GM12878 (cell line): ENCODE measurements around the gene UBE2I. TPM values are rescaled to one million over a fixed set of nuclear protein-coding genes. Genes with fewer than 3 reads are reported as not detected.

ENCODE experiments used
- ATAC-seq: fragments of 200-7000 bp; cut with Tn5 transposase; 3 replicates; pipeline ENCODE4 v1.9.1; 2020; ENCODE audit warnings: mild to moderate bottlenecking, moderate library complexity
- BruUV-seq: library from RNA; stranded (reverse); fragments of 400-500 nt; replicated peaks from 2 replicates; lab custom pipeline; 2021; lab: Mats Ljungman, UMichigan
- CTCF ChIA-PET: fragments of 300-600 bp; sonication (Branson Sonifier 250); formaldehyde crosslinking; extraction: SDS; loops from one replicate; lab custom pipeline; 2021; ENCODE audit warnings: inconsistent platforms; lab: Yijun Ruan, JAX
- POLR2A ChIA-PET: fragments of 350-600 bp; formaldehyde crosslinking; extraction: SDS; loops from one replicate; lab custom pipeline; 2021; ENCODE audit warnings: inconsistent platforms; lab: Charles Lee
- RAD21 ChIA-PET: fragments of 300-600 bp; sonication (Branson Sonifier 250); formaldehyde crosslinking; loops from one replicate; lab custom pipeline; 2023; ENCODE audit warnings: antibody characterized with exemption; ENCODE audit not compliant: unreplicated experiment; lab: Charles Lee
- SMC1A ChIA-PET: fragments of 300-600 bp; sonication (Branson Sonifier 250); formaldehyde crosslinking; loops from one replicate; lab custom pipeline; 2023; ENCODE audit not compliant: unreplicated experiment, uncharacterized antibody; lab: Charles Lee
- DNase-seq: peaks from one replicate; pipeline ENCODE4 v3.0.0-alpha.2; 2011; ENCODE audit warnings: low read depth, low spot score
- FAIRE-seq: peaks from 3 replicates; lab custom pipeline; 2011; peaks lifted over from hg19 to GRCh38; lab: Jason Lieb, UNC
- H2AFZ ChIP-seq: 2 replicates; pipeline ENCODE4 v1.6.0; 2011; ENCODE audit warnings: low read depth, low read length, control low read depth; ENCODE audit not compliant: control insufficient read depth
- H3K27ac ChIP-seq: 2 replicates; pipeline ENCODE4 v1.5.1; 2011; ENCODE audit warnings: control low read depth; ENCODE audit not compliant: control insufficient read depth, insufficient read depth
- H3K27me3 ChIP-seq, 2 experiments: replicated peaks in 1 of 2; 2 replicates each; pipeline versions ENCODE4 v1.6.0 to v1.6.1; 2011; ENCODE audit warnings: low read length in 1 of 2; ENCODE audit not compliant: control insufficient read depth in 2 of 2, insufficient read depth in 2 of 2
- H3K36me3 ChIP-seq, 2 experiments: 2 replicates each; pipeline ENCODE4 v1.5.1; 2011; ENCODE audit warnings: low read length in 1 of 2; ENCODE audit not compliant: control insufficient read depth in 2 of 2, insufficient read depth in 2 of 2
- H3K4me1 ChIP-seq: 2 replicates; pipeline ENCODE4 v1.6.1; 2011; ENCODE audit warnings: mild to moderate bottlenecking, low read length, moderate library complexity, mixed read lengths; ENCODE audit not compliant: control insufficient read depth, insufficient read depth
- H3K4me2 ChIP-seq: 2 replicates; pipeline ENCODE4 v1.6.0; 2011; ENCODE audit warnings: control low read depth; ENCODE audit not compliant: control insufficient read depth, insufficient read depth
- H3K4me3 ChIP-seq: fragments of 200-600 bp; sonication (generic); 2 replicates; pipeline ENCODE4 v1.5.1; 2016
- H3K79me2 ChIP-seq: 2 replicates; pipeline ENCODE4 v1.6.0; 2011; ENCODE audit warnings: low read length; ENCODE audit not compliant: control insufficient read depth, insufficient read depth
- H3K9ac ChIP-seq: 2 replicates; pipeline ENCODE4 v1.8.0; 2011; ENCODE audit warnings: low read length, control low read depth, mixed read lengths; ENCODE audit not compliant: control insufficient read depth, insufficient read depth
- H3K9me3 ChIP-seq: replicated peaks from 3 replicates; pipeline ENCODE4 v1.5.1; 2011; ENCODE audit warnings: mild to moderate bottlenecking, low read length; ENCODE audit not compliant: control insufficient read depth, insufficient read depth
- H4K20me1 ChIP-seq: 2 replicates; pipeline ENCODE4 v1.6.0; 2011; ENCODE audit not compliant: control insufficient read depth, insufficient read depth
- CBFB ChIP-seq: IDR thresholded peaks from 2 replicates; pipeline ENCODE4 v1.6.1; 2016; ENCODE audit warnings: antibody characterized with exemption, low read depth
- EED ChIP-seq: sonication (generic); IDR thresholded peaks from 2 replicates; pipeline ENCODE4 v1.6.1; 2016; ENCODE audit warnings: antibody characterized with exemption, low read depth
- RB1 ChIP-seq: fragments of 450-650 bp; formaldehyde crosslinking; IDR thresholded peaks from 2 replicates; pipeline ENCODE4 v1.6.1; 2017; ENCODE audit warnings: mild to moderate bottlenecking, borderline replicate concordance
- ZNF207 ChIP-seq: fragments of 450-650 bp; IDR thresholded peaks from 2 replicates; pipeline ENCODE4 v1.6.1; 2014; ENCODE audit warnings: antibody characterized with exemption, mild to moderate bottlenecking, borderline replicate concordance
- WGBS: methylation state at CpG from one replicate; pipeline ENCODE4 v1.1.6; 2016; ENCODE audit warnings: low lambda C conversion rate; ENCODE audit not compliant: insufficient replicate concordance, insufficient coverage; ENCODE audit errors: missing lambda C conversion rate; 5-methylcytosine and 5-hydroxymethylcytosine counted together
- in situ Hi-C: fragments of 300-500 bp; cut with MboI; formaldehyde crosslinking; loops from 9 replicates; pipeline ENCODE4 v1.14.3; 2018; ENCODE audit warnings: mixed read lengths
- intact Hi-C: fragments of 100-400 bp; cut with micrococcal nuclease; formaldehyde crosslinking; loops from one replicate; pipeline ENCODE4 v1.14.2; 2022; ENCODE audit not compliant: unreplicated experiment
- polyA plus RNA-seq, 11 experiments: library from polyadenylated mRNA; depleted of rRNA in 4 of 11; unstranded in 6 of 11; stranded (reverse) in 5 of 11; fragments of >200 nt; fragmentation: Nextera tagmentation in 4 of 11; fragmentation: Illumina TruSeq in 1 of 11; extraction: Ambion mirVana in 4 of 11; extraction: Trizol in 1 of 11; gene quantifications; 1 replicate in 1 of 11; 2 replicates in 10 of 11; pipeline versions ENCODE4 v1.2.1 to v1.2.3, GENCODE V29; 2011 to 2016; ENCODE audit warnings: inconsistent platforms in 2 of 11, missing spikeins in 2 of 11, low read depth in 1 of 11
- total RNA-seq, 4 experiments: library from RNA; depleted of rRNA in 3 of 4; stranded (reverse); fragments of >200 nt in 3 of 4; fragmentation: Illumina TruSeq in 1 of 4; extraction: Trizol in 1 of 4; gene quantifications; 2 replicates each; pipeline versions ENCODE4 v1.2.1 to v1.2.3, GENCODE V29; 2013 to 2021
- TF ChIP-seq, protein P1 (sequence below): fragments of 450-650 bp; IDR thresholded peaks from 2 replicates; pipeline ENCODE4 v1.6.1; 2016; ENCODE audit warnings: mild to moderate bottlenecking
- TF ChIP-seq, protein P2 (sequence below): fragments of 450-650 bp; IDR thresholded peaks from 2 replicates; pipeline ENCODE4 v1.6.1; 2018; ENCODE audit warnings: borderline replicate concordance, mild to moderate bottlenecking; ENCODE audit not compliant: partially characterized antibody

The UBE2I gene
- total and polyA plus RNA-seq, 10 of the 15 experiments (the other 5 are each of a cell fraction or from before 2014, with no cell fraction given) = 47.5 to 243 (median 194) TPM

DNA sequence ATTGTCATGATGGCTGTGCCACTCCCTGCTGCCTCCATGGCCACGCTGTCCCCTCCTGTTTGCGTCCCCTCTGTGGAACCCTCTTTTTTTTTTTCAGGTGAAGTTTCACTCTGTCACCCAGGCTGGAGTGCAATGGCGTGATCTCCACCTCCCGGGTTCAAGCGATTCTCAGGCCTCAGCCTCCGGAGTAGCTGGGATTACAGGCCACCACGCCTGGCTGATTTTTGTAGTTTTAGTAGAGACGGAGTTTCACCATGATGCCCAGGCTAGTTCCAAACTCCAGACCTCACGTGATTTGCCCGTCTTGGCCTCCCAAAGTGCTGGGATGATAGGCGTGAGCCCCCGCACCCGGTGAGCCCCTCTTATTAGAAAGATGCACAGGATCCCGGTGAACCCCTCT is 11.0 kb upstream of the UBE2I start:
- H3K9me3 ChIP-seq = no peaks in the 10 kb centered on the region
- no peak overlapping the region for H3K9ac ChIP-seq
- ChIA-PET SMC1A (no interaction called here), CTCF (no interaction called here), POLR2A (no interaction called here), RAD21 (no interaction called here)
- H3K36me3 ChIP-seq = no peaks in the 10 kb centered on the region
- FAIRE-seq (no peak), ATAC-seq (no peak), DNase-seq (no peak)
- H3K79me2 ChIP-seq = no peaks in the 10 kb centered on the region
- no peak overlapping the region for H3K4me3 ChIP-seq
- no peak overlapping the region for H3K27ac ChIP-seq
- intact Hi-C loops (no loop called here), in situ Hi-C loops (no loop called here)
- WGBS = 74% methylated on average over 14 of the region's 14 CpGs
- BruUV-seq = no TSS peak
- H2AFZ ChIP-seq = no peak overlapping the region
- no peak overlapping the region for H3K4me2 ChIP-seq
- H3K27me3 ChIP-seq = no peaks in the 10 kb centered on the region
- no peaks in the 10 kb centered on the region for H4K20me1 ChIP-seq
- TF ChIP-seq RB1 = no peak
- TF ChIP-seq, protein P1, sequence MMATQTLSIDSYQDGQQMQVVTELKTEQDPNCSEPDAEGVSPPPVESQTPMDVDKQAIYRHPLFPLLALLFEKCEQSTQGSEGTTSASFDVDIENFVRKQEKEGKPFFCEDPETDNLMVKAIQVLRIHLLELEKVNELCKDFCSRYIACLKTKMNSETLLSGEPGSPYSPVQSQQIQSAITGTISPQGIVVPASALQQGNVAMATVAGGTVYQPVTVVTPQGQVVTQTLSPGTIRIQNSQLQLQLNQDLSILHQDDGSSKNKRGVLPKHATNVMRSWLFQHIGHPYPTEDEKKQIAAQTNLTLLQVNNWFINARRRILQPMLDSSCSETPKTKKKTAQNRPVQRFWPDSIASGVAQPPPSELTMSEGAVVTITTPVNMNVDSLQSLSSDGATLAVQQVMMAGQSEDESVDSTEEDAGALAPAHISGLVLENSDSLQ = no peak
- no peak for TF ChIP-seq CBFB
- TF ChIP-seq, protein P2, sequence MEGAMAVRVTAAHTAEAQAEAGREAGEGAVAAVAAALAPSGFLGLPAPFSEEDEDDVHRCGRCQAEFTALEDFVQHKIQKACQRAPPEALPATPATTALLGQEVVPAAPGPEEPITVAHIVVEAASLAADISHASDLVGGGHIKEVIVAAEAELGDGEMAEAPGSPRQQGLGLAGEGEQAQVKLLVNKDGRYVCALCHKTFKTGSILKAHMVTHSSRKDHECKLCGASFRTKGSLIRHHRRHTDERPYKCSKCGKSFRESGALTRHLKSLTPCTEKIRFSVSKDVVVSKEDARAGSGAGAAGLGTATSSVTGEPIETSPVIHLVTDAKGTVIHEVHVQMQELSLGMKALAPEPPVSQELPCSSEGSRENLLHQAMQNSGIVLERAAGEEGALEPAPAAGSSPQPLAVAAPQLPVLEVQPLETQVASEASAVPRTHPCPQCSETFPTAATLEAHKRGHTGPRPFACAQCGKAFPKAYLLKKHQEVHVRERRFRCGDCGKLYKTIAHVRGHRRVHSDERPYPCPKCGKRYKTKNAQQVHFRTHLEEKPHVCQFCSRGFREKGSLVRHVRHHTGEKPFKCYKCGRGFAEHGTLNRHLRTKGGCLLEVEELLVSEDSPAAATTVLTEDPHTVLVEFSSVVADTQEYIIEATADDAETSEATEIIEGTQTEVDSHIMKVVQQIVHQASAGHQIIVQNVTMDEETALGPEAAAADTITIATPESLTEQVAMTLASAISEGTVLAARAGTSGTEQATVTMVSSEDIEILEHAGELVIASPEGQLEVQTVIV = no peak
- TF ChIP-seq ZNF207 = no peak
- no peak for TF ChIP-seq EED
- H3K4me1 ChIP-seq = peaks cover under 1% of the 10 kb centered on the region
